Measurements from ENCODE around the gene SAA2. TPM values are rescaled to one million over a fixed set of nuclear protein-coding genes. Genes with fewer than 3 reads are reported as not detected.

SAA2 gene
- total RNA-seq, 1 donor from 2014 or later: not detected

DNA sequence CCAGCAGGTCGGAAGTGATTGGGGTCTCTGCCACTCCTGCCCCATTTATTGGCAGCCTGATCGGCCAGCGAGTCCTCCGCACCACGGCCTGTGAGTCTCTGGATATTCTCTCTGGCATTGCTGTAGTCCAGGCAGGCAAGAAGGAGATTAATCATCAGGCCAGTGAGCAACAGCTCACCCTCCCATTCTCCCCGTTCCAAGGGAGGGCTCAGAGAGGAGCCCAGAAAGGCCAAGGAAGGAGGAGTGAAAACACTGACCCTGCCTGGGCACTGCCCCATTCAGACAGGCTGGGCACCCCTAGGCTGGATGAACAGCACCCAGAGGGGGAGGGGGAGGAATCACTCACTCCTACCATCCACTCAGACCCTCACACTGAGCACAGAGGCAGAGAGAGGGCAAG is 3.1 kb downstream of the SAA2 start:
- Mint-ChIP-seq H3K4me3 (ENCODE audit: unreplicated experiment) (no peak overlapping the region), H3K9me3 (ENCODE audit: low read depth) (peaks cover 5% of the 10 kb centered on the region), H3K4me1 (ENCODE audit: low read depth) (peaks cover 4% of the 10 kb centered on the region), H3K36me3 (ENCODE audit: low read depth) (peaks cover 3% of the 10 kb centered on the region), H3K27ac (ENCODE audit: unreplicated experiment) (no peak overlapping the region), H3K27me3 (ENCODE audit: low read depth) (peaks cover 10% of the 10 kb centered on the region)
- no peak for DNase-seq (ENCODE audit: low spot score)
- TF ChIP-seq, protein P1, sequence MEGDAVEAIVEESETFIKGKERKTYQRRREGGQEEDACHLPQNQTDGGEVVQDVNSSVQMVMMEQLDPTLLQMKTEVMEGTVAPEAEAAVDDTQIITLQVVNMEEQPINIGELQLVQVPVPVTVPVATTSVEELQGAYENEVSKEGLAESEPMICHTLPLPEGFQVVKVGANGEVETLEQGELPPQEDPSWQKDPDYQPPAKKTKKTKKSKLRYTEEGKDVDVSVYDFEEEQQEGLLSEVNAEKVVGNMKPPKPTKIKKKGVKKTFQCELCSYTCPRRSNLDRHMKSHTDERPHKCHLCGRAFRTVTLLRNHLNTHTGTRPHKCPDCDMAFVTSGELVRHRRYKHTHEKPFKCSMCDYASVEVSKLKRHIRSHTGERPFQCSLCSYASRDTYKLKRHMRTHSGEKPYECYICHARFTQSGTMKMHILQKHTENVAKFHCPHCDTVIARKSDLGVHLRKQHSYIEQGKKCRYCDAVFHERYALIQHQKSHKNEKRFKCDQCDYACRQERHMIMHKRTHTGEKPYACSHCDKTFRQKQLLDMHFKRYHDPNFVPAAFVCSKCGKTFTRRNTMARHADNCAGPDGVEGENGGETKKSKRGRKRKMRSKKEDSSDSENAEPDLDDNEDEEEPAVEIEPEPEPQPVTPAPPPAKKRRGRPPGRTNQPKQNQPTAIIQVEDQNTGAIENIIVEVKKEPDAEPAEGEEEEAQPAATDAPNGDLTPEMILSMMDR (IDR thresholded peaks at IDR 0.05): no peak

DNA sequence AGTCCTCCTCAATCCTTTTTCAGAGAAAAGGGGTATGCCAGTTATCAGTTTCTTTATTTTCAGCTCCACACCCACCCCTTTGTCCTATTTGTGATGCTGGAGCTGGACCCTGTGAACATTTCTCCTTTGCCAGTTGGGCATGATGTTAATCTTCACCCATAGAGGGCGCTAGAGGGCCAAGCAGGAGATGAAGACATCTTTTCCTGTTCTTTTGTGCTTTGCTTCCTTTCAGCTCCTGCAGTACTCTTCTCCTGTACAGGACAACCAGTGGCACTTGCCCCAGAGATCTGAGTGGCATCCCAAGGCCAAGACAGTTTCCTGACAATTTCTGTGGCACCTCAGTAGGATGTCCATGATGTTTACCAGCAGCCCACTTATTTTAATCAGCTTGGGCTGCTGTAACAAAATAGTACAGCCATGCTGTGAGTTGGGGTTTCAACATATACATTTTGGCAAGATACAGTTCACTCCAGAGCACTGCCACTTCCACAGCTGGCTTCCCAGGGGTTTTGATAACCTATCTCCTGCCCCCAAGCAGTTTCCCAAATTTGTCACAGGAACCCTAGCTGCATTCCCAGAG is 4.6 kb downstream of the SAA2 start:
- H3K27ac Mint-ChIP-seq (ENCODE audit: unreplicated experiment): no peak overlapping the region

DNA sequence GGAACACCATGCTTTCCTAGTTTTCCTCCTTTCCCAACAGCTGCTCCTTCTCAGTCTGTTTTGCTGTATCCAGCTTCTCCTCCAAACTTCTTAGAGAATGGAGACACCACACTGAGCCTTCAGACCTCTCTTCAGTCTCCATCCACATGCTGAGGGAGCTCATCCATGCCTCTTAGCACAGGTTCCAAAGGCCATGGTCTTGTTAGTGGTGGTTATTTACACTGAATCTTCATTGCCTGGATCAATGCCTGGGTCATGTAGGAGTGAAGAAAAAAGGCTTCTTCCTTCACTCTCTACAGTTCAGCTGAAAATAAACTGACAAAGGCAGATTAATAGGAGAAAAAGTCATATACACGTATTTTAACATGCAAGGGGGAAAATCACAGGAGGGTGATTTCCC is 8.8 kb downstream of the SAA2 start:
- H3K27me3 Mint-ChIP-seq (ENCODE audit: low read depth): peaks cover 37% of the 10 kb centered on the region
- TF ChIP-seq, protein P1 (IDR thresholded peaks at IDR 0.05): no peak
- peaks cover 5% of the 10 kb centered on the region for H3K9me3 Mint-ChIP-seq (ENCODE audit: low read depth)
- no peak overlapping the region for H3K27ac Mint-ChIP-seq (ENCODE audit: unreplicated experiment)
- no peak overlapping the region for H3K4me3 Mint-ChIP-seq (ENCODE audit: unreplicated experiment)
- H3K4me1 Mint-ChIP-seq (ENCODE audit: low read depth): peaks cover 4% of the 10 kb centered on the region
- H3K36me3 Mint-ChIP-seq (ENCODE audit: low read depth): peaks cover 2% of the 10 kb centered on the region
- no peak for DNase-seq (ENCODE audit: low spot score)

More for the DNA sequence above, 4.6 kb downstream of the SAA2 start:
- TF ChIP-seq, protein P1 (IDR thresholded peaks at IDR 0.05): peak; percentile 87
- peaks cover 5% of the 10 kb centered on the region for H3K9me3 Mint-ChIP-seq (ENCODE audit: low read depth)
- no peak for DNase-seq (ENCODE audit: low spot score)
- H3K4me3 Mint-ChIP-seq (ENCODE audit: unreplicated experiment): no peak overlapping the region
- H3K27me3 Mint-ChIP-seq (ENCODE audit: low read depth): peaks cover 20% of the 10 kb centered on the region
- peaks cover 3% of the 10 kb centered on the region for H3K36me3 Mint-ChIP-seq (ENCODE audit: low read depth)
- H3K4me1 Mint-ChIP-seq (ENCODE audit: low read depth): peaks cover 4% of the 10 kb centered on the region

DNA sequence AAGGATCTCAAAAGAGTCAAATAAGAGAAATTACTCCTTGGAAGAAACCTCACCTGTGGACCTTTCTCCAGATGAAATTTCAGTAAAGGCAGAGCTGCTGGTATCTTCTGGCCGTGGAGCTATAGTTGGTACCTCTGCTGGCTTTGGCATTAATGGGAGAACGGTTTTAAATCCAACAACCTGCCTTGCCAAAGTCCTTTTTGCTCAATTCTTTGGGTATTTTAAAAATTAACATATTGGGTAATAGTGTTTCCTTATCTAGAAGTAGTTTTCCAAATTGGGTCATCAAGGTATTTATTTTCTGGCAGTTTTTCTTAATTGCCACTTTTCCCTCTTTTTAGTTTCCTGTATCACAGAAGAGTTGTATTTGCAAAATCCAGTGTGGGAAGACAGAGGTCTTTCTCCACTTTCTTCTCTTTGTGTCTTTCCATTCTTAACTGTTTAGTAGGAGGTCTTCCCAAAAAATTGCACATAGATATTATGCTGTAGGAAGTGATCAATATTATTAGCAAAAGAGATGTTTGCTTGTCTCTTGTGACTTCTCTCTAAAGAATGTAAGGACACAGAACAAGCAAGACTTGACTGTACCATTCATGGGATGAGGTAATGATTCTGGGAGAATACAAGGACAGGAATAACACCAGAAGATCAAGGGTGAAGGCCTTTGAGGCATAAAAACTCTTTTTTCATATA is 11.7 kb downstream of the SAA2 start, which contains the start of gene SAA4:
SAA4 (minus strand) TSS at position 139 of the 693 bp plus-strand sequence. CDS start 876 bp downstream, outside the sequence.
- Mint-ChIP-seq H3K27me3 (ENCODE audit: low read depth) (peaks cover 45% of the 10 kb centered on the region), H3K9me3 (ENCODE audit: low read depth) (no peaks in the 10 kb centered on the region), H3K36me3 (ENCODE audit: low read depth) (peaks cover 1% of the 10 kb centered on the region), H3K4me3 (ENCODE audit: unreplicated experiment) (no peak within 1 kb of the TSS), H3K27ac (ENCODE audit: unreplicated experiment) (no peak within 1 kb of the TSS), H3K4me1 (ENCODE audit: low read depth) (no peaks in the 10 kb centered on the region)
- TF ChIP-seq, protein P1 (IDR thresholded peaks at IDR 0.05): no peak
- DNase-seq (ENCODE audit: low spot score): no peak

DNA sequence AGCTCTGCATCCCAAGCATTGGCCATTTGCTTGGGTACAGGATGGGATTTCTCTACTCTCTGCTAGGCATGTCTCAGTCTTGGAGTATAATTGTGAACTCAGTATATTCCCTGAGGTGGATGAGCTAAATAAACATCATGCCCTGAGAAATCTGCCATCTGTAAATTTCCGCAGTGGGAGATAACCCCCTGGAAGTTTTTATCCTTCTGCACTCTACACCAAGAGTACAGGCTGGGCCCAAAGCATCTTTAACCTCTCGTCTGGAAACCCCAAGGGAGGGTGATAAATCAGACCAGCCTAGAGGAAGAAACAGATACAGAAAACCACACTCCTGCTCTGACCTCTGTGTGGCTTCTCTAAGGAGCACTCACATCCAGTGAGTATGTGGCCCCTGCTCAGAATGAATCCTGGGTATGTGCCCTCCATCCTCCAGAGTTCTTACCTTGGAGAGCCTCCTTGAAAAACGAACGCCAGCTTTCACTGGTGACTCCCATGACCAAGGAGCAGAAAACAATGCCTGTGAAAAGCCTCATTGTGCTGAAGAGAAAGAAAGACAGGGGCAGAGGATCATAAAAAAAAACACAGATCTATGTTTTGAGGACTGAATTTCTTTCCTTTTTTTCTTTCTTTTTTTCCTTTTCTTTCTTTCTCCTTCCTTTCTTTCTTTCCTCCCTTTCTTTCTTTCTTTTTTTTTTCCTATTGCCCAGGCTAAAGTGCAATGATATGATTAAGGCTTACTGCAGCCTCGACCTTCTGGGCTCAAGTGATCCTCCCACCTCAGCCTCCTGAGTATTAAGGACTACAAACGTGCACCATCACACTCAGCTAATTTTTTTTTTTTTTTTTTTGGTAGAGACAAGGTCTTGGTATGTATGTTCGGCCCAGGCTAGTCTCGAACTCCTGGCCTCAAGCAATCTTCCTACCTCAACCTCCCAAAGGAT is 12.8 kb downstream of the SAA2 start:
- DNase-seq (ENCODE audit: low spot score): no peak
- H3K27me3 Mint-ChIP-seq (ENCODE audit: low read depth): peaks cover 39% of the 10 kb centered on the region
- no peak overlapping the region for H3K4me3 Mint-ChIP-seq (ENCODE audit: unreplicated experiment)
- H3K27ac Mint-ChIP-seq (ENCODE audit: unreplicated experiment): no peak overlapping the region
- H3K36me3 Mint-ChIP-seq (ENCODE audit: low read depth): no peaks in the 10 kb centered on the region
- H3K4me1 Mint-ChIP-seq (ENCODE audit: low read depth): no peaks in the 10 kb centered on the region
- H3K9me3 Mint-ChIP-seq (ENCODE audit: low read depth): no peaks in the 10 kb centered on the region
- TF ChIP-seq, protein P1 (IDR thresholded peaks at IDR 0.05): no peak
